Kidney (tissue), 14 donors: Measurements from ENCODE around the gene EDARADD. TPM values are rescaled to one million over a fixed set of nuclear protein-coding genes. Genes with fewer than 3 reads are reported as not detected.

Experiments used
- DNase-seq, 5 donors: peaks; one replicate each; pipeline ENCODE4 v3.0.0-alpha.2; 2013 to 2020
- FAIRE-seq: peaks from 2 replicates; lab custom pipeline; 2012; peaks lifted over from hg19 to GRCh38; lab: Jason Lieb, UNC
- H3K27ac ChIP-seq, 2 donors: one replicate each; pipeline ENCODE4 v1.7.0; 2013; ENCODE audit warnings: low read depth in 2 of 2, low read length in 2 of 2, inconsistent platforms in 1 of 2
- H3K27me3 ChIP-seq: one replicate; pipeline ENCODE4 v1.7.1; 2013; ENCODE audit warnings: low read length, inconsistent platforms; ENCODE audit not compliant: control insufficient read depth, insufficient read depth
- H3K36me3 ChIP-seq, 3 donors: one replicate each; pipeline versions ENCODE4 v1.7.0 to v1.7.1; 2013; ENCODE audit warnings: low read length in 3 of 3, control low read depth in 1 of 3, inconsistent platforms in 1 of 3; ENCODE audit not compliant: insufficient read depth in 3 of 3, control insufficient read depth in 2 of 3
- H3K4me1 ChIP-seq, 3 donors: one replicate each; pipeline versions ENCODE4 v1.7.0 to v1.7.1; 2013; ENCODE audit warnings: low read length in 3 of 3, inconsistent platforms in 1 of 3, low read depth in 1 of 3; ENCODE audit not compliant: control insufficient read depth in 2 of 3, insufficient read depth in 2 of 3
- H3K4me3 ChIP-seq, 3 donors: one replicate each; pipeline versions ENCODE4 v1.7.0 to v1.8.1; 2013; ENCODE audit warnings: low read length in 3 of 3, control low read depth in 1 of 3, inconsistent platforms in 1 of 3
- H3K9ac ChIP-seq, 3 donors: one replicate each; pipeline versions ENCODE4 v1.7.0 to v1.7.1; 2013; ENCODE audit warnings: low read length in 3 of 3, control low read depth in 1 of 3, inconsistent platforms in 1 of 3
- H3K9me3 ChIP-seq, 3 donors: one replicate each; pipeline versions ENCODE4 v1.7.0 to v1.7.1; 2013; ENCODE audit warnings: low read length in 3 of 3, control low read depth in 1 of 3, inconsistent platforms in 1 of 3; ENCODE audit not compliant: control insufficient read depth in 2 of 3, insufficient read depth in 1 of 3
- intact Hi-C: fragments of 100-400 bp; cut with DNase I; formaldehyde crosslinking; loops from one replicate; pipeline ENCODE4 v1.11.1; 2022
- polyA plus RNA-seq: library from polyadenylated mRNA; stranded (reverse); fragments of 350-450 nt; fragmentation: Illumina TruSeq; extraction: RNeasy Lipid Tissue Mini Kit (QIAGEN cat#74804); gene quantifications from one replicate; pipeline ENCODE4 v1.2.3, GENCODE V29; 2014; ENCODE audit warnings: low read depth, low replicate concordance; ENCODE audit not compliant: insufficient read depth
- total RNA-seq: library from RNA; stranded (reverse); fragmentation: NEBNext Ultra II Directional; extraction: Animal tissue kit (Norgen Biotek cat#: 25700); gene quantifications from one replicate; pipeline ENCODE4 v1.2.1, GENCODE V29; 2021
- TF ChIP-seq, protein P1 (sequence below): IDR thresholded peaks from 3 replicates; pipeline ENCODE4 v1.5.1; 2012; ENCODE audit warnings: mild to moderate bottlenecking, moderate library complexity, borderline replicate concordance; ENCODE audit not compliant: insufficient read depth; ENCODE audit errors: extremely low read depth
- donor health status: control.
- donor health status: control.
- donor health status: control.
- donor health status: control.
- donor health status: control.
- donor health status: DM: yes; HTN: yes; CAD: no.
- donor health status: Normal renal cell carcinoma (clear cell type).

Gene EDARADD
- total and polyA plus RNA-seq, 2 donors from 2014 or later, result 0.82 to 2.2 TPM

DNA sequence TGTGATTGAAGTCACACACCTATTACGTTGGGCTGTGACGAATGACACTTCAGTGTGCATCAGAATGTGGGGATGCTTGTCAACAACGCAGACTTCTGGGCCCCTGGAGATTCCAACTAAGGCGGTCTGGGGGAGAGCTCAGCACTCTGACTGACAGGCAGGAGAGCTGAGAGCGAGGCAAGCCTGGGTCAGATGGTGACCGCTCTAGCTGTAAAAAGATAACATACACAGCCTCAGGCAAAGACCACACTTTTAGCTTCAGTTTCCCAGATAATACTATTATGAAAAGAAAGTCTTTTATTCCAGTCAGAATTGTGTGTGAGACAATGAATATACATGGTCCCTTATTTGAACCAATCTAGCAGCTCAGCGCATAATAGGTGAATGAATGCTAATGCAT lies 25.4 kb downstream of the EDARADD start:
- DNase-seq (no peak), FAIRE-seq (no peak)
- H3K9ac ChIP-seq, result no peak overlapping the region
- no peak overlapping the region for H3K4me3 ChIP-seq
- no peaks in the 10 kb centered on the region for H3K36me3 ChIP-seq
- no peaks in the 10 kb centered on the region for H3K27me3 ChIP-seq
- no peaks in the 10 kb centered on the region for H3K4me1 ChIP-seq
- H3K9me3 ChIP-seq, result no peaks in the 10 kb centered on the region
- TF ChIP-seq, protein P1, sequence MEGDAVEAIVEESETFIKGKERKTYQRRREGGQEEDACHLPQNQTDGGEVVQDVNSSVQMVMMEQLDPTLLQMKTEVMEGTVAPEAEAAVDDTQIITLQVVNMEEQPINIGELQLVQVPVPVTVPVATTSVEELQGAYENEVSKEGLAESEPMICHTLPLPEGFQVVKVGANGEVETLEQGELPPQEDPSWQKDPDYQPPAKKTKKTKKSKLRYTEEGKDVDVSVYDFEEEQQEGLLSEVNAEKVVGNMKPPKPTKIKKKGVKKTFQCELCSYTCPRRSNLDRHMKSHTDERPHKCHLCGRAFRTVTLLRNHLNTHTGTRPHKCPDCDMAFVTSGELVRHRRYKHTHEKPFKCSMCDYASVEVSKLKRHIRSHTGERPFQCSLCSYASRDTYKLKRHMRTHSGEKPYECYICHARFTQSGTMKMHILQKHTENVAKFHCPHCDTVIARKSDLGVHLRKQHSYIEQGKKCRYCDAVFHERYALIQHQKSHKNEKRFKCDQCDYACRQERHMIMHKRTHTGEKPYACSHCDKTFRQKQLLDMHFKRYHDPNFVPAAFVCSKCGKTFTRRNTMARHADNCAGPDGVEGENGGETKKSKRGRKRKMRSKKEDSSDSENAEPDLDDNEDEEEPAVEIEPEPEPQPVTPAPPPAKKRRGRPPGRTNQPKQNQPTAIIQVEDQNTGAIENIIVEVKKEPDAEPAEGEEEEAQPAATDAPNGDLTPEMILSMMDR, result no peak
- H3K27ac ChIP-seq, result no peak overlapping the region
- intact Hi-C loops, result no loop called here

DNA sequence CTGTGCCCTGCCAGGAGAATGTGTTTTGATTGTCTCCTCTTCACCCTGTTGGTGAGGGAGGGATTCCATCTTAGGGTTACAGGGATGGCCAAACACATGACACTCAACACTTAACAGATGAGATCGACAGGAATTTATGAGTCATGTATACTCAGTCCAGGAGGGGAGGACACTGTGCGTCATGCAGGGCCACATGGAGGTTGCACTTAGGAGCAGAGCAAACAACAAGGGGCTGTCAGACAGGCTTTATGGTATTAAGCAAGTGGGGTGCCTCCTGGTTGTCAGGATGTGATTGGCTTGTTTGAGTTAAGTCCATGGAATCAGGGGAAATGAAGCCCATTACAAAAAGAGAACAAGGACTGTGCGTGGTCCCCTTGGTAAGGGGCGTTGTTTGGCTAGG lies 26.9 kb downstream of the EDARADD start:
- Histone ChIP-seq H3K9ac (no peak overlapping the region), H3K27me3 (no peaks in the 10 kb centered on the region), H3K4me3 (no peak overlapping the region), H3K9me3 (no peaks in the 10 kb centered on the region), H3K36me3 (no peaks in the 10 kb centered on the region), H3K27ac (no peak overlapping the region), H3K4me1 (no peaks in the 10 kb centered on the region)
- FAIRE-seq, result no peak
- TF ChIP-seq, protein P1, result no peak
- intact Hi-C loops, result no loop called here
- no peak for DNase-seq

DNA sequence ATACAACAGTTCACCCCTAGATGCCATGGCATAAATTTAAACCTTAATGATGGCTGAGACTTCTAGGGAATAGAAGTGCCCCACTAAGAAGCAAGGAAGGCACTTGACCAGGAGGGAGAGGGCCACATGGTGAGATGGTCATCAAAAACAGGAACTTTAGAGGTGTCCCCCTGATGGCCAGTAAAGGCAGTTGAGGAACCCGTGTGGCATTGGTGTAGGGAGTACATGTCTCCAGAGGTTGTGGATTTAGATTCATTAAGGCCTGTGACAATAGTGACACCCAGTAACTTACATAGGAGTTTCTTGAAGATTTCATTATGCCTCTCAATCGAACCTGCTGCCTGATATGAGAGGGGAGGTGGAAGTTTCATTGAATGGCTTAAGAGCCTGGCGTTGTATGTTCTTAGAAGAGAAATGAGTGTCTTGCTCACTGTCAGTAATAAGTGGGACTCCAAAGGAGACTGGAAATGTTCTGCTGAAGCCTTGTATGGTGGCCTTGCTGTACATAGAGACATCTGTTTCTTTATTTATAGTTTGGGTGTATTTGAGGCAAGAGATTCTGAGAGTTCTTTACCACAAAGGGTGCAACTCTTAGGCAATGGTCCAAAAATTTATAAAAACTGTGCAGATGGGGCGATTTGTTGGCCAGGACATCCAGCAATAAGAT lies 27.9 kb downstream of the EDARADD start:
- TF ChIP-seq, protein P1, result no peak
- H3K4me1 ChIP-seq, result no peaks in the 10 kb centered on the region
- DNase-seq (no peak), FAIRE-seq (no peak)
- H3K9ac ChIP-seq, result no peak overlapping the region
- no peaks in the 10 kb centered on the region for H3K27me3 ChIP-seq
- no peak overlapping the region for H3K4me3 ChIP-seq
- H3K36me3 ChIP-seq, result no peaks in the 10 kb centered on the region
- intact Hi-C loops, result no loop called here
- H3K9me3 ChIP-seq, result no peaks in the 10 kb centered on the region
- H3K27ac ChIP-seq, result no peak overlapping the region

DNA sequence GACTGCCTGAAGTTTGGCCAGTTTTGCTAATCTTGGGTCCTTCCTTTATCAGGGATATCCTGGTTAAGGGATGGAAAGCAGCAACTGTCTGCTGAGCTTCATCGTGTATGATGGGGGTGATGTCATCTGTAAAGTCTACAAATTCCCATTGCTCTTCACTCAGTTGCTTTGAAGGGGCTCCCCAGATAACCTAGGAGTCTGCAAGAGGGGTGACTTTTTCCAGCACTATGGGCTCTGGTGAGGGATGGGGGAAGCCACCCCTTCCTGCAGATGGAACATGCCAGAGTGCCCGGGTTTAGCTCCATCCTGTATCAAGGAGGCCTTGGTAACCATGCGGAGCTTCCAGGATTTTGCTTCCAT lies 28.4 kb downstream of the EDARADD start:
- Histone ChIP-seq H3K36me3 (no peaks in the 10 kb centered on the region), H3K4me3 (no peak overlapping the region), H3K27me3 (no peaks in the 10 kb centered on the region), H3K9ac (no peak overlapping the region), H3K27ac (no peak overlapping the region), H3K9me3 (no peaks in the 10 kb centered on the region), H3K4me1 (no peaks in the 10 kb centered on the region)
- intact Hi-C loops, result no loop called here
- FAIRE-seq (no peak), DNase-seq (no peak)
- TF ChIP-seq, protein P1, result no peak
